ENCODE measurements around the gene LIMS1.
"Not testable (repeated sequence)": the region's sequence is repeated elsewhere in the genome, so short reads cannot be mapped to it uniquely, and the experiment has no call there.

Gene LIMS1

DNA sequence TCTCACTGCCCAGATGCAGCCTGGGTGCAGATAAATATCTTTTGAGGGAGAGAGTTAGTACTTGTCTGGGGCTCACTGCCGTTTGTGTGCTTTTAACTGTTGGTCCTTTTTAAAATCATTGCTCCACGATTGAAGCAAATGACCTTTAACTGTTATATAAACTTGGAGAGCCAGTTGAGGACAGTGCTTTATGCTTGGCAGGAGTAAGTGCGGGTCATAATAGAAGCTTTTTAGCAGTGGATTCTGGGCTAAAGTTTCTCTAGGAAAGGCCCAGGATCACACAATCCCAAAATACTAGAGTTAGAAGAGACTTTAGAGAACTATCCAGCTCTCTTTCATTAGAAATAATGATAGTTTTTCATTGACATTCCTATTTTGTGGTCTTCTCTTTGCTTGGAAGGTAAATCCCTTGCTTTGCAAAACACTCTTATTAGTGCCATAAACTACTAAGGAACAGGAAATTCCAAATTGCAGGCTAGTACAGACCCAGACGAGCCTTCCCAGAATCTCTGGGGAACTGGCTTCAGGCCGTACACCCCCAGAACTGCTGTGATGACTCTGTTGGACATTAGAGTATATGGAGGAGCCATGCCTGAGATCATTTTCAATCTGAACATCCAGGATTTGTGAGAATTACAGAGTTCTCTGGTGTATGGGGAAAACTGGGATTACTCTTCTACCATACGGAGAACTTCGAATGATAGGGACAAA is 19.1 kb downstream of the LIMS1 start:
- DNase-seq = no peak

DNA sequence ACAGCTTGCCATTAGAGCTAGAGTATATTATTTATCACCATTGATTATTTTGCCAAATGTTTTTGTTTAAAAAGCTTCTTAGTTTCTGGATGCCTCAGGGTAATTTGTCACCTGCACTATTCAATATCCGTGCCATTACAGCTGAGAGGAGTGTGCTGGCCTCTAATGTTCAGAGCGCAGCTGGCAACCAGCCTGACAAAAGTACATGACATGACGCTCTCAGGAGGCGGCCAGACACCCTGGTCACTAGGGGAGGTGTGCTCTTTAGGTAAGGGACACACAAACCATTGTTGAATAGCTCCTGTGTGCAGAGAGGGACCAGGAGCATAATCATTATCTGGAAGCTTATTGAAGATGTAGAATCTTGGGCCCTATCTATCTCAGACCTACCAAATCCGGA is 20.3 kb downstream of the LIMS1 start:
- no peak for DNase-seq

- DNase-seq = no peak
Observed at GRCh38 chr2:108555572-108555971, 21.3 kb downstream of the LIMS1 start.

GRCh38 chr2:108556581-108556980 is 22.3 kb downstream of the LIMS1 start:
- DNase-seq = not testable (repeated sequence)

DNA sequence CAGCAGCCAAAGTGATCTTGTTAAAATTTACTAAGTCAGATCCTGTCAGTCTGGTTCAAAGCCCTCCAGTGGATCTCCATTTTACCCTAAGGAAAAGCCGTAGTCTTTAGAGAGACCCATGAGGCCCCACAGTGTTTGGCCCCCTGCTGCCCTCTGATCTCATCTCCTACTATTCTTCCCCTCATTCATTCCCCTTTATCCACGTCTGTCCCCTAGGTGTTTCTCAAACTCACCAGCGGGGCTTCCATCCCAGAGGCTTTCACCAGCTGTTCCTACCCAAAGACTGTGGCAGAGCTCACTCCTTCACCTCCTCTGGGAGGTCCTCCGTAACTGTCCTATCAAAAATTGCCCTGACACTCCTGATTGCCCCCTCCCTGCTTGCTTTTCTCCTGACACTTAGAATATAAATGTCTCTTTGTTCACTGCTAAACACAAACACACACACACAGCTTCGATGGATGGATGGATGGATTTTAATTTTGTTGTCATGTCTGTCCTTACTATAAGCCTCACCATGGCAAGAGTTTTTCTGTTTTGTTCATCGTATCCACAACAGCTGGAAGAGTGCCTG is 26.1 kb downstream of the LIMS1 start:
- DNase-seq = no peak

GRCh38 chr2:108560895-108561530 is 26.7 kb downstream of the LIMS1 start:
- DNase-seq = no peak

GRCh38 chr2:108562274-108562673 is 28.0 kb downstream of the LIMS1 start:
- DNase-seq = no peak

DNA sequence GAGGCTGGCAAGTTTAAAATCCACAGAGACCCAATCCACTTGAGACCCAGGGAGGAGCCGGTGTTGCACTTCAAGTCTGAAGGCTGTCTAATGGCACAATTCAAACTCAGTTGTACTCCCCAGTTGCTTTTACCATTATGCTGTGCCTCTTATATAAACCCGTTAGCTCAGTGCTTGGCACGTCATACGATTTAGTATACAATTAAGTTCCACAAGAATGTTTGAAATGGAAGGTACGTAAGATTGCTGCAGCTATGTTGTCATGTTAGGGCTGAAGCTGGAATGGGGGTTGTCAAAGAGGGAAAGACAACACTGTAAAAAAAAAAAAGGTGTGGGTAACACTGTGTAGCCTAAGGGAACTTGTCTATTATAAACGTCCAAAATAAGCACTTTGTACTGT is 30.2 kb downstream of the LIMS1 start:
- DNase-seq = no peak

GRCh38 chr2:108565778-108566375 is 31.6 kb downstream of the LIMS1 start:
- DNase-seq = no peak

DNA sequence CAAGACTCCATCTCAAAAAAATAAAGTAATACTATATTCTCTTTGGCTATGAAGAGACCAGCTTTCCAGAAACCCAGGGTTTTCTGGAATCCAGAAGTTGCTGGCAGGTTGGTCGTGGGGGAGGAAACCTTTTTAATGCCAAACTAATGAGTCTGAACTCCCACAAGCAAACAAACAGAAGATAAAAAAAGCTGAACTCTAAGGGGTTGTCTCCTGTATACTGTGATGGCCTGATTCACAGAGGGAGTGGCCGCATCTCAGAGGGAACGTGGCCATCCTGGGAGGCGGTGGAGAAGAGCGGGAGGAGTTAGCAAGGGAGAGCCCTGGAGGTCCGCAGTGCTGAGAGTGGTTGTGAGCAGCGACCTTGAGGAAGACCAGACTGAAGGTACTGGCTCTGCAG is 36.1 kb downstream of the LIMS1 start:
- DNase-seq = no peak

DNA sequence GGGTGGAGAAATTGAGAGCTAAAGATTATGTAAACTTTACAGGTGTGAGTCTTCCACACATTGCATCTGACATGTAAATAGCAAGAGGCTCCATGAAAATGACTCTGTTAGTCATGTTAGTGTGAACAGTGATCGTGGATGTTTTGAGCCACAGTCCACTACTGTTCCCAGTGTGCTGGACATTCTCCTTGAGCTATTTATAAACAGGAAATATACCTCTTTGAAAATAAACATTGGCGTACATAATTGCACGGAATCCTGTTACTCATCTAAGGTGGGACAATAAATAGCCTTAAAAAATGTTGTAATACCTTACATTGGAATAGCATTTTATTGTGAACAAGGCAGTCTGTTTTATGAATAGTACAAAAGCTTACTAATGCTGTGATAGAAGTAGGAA is 37.0 kb downstream of the LIMS1 start:
- DNase-seq = no peak

DNA sequence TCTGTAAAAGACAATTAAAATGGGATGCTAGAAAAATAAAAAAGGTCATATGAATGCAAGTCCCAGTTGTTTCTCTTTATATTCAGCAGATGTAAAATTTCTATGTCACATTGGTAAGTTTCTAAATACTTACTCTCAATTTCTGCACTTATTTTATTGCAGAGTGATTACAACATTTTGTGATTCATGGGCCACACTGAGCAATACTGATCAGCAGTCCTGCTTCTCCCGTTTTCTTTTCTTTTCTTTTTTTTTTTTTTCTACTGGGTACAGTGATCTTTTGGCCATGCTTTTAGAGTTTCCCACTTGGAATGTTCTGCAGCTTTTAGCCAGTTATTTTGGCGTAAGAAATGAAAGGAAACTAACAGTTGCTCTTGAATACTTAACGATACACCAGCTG is 38.8 kb downstream of the LIMS1 start:
- DNase-seq = no peak

DNA sequence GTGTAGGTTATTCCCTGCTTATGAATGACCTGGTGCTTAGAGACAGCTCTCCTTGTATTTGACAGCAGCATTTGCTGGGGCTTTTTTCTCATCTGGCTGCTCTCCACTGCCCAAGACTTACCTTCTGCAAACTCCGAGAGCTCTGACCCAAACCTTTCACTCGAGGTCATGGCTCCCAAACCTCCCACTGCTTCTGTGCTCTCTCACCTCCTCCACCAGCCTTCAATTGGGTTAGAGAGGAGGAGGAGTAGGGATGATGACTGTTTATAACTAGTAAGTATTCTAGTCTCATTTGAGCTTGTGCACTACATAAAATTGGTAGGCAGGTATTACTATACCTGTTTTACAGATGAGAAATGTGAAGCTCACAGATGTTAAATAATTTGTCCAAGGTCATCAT is 40.1 kb downstream of the LIMS1 start:
- DNase-seq = no peak

DNA sequence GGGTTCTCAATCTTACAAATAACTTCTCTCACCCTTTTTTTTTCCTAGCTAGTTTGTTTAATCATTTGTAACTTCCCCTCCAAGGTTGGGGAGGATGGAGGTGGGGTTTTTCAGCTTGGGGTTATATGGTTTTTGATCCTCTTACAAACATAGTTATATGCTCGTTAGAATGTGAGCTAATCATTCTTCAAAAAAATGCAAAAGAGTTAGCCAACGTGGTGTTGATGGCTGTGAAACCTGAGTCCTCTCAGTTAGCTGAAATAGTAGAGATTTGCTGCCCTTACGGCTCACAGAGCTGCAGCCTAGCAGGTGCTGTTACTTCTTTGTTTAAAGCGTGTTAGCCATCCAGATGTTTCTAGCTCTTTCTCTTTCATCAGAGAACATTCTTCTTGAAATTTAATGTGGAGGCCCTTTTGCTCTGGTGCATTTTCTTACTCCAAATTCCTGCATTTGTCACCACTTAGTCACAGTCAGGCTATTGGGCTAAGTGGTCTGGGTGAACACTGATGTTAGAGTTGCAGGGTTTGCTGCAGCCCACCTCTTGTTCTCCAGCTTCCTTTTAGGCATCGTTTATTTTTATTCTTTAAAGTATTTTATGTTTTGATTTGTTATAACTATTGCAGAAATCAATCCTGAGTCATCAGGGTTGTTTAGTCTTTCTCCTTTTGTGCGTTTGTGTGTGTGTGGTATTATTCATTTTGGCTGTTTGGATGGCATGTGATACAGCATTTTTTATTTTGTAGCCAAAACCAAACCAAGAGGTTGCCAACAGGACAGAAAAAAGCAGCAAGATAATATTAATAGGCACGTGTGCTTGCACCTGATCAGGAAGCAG is 41.1 kb downstream of the LIMS1 start:
- DNase-seq = no peak

- DNase-seq = no peak
Observed at GRCh38 chr2:108577099-108577498, 42.8 kb downstream of the LIMS1 start.

DNA sequence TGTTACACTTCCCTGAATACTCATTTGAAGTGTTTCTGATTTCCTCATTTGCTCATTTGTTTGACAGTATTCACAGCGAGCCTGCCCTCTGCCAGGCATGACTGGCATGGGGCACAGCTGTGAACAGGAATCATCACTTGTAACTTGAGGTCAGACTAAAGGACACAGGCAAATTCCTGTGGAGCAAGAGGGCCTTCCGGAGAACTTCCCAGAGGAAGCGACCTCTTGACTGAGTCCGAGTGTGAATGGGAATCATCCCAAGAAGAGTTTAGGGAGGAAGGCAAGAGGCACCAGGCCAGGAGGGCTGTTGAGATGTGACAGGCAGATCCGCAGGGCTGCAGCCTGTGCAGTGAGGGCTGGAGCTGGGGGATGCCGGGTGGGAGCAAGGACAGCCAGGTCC is 45.4 kb downstream of the LIMS1 start:
- no peak for DNase-seq

- no peak for DNase-seq
Observed at GRCh38 chr2:108580050-108580449, 45.8 kb downstream of the LIMS1 start.

DNA sequence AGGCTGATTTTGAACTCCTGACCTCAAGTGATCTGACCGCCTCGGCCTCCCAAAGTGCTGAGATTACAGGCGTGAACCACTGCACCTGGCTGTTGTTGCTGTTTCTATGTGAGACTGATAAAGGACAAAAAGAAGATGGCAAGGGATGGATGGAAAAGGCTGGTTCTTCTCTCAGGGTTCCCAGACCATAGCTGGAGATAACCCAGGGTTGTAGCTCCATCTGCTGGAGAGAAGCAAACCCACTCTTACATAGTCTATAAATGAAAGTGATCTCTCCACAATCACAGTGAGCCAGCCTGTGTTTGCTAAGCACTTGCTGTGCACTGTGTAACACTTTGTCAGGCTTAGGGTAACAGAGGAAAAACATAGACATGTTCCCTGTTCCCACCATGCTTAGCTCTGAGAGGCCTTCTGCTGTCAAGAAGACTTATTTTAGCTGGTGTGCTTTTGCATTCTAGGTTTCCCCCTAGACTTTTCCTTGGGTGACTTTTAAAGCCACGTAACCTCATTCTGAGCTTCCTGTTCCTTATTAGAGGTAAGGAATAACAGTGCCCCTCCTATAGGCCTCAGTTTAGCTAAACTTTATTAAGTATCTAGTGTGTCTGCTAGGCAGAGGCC is 49.7 kb downstream of the LIMS1 start:
- DNase-seq = peak; percentile 35

DNA sequence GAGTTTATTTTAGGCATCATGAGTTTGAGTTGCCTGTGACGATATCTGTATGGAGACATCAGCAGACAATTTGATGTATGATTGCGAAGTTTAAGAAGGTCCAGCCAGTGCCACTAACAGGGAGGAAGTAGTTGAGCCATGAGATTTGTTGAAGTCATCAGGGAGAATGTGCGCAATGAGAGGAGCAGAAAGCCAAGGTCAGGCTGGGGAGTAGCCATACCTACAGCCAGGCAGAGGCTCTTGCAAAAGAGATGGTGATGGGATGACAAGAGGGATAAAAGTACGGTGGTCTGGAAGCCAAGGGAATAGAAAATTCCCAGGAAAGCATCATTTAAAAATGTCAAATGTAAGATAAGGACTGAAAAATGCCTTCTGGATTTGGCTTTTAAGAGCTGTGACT is 51.2 kb downstream of the LIMS1 start:
- no peak for DNase-seq

- DNase-seq = no peak
Observed at GRCh38 chr2:108586116-108586515, 51.8 kb downstream of the LIMS1 start.

DNA sequence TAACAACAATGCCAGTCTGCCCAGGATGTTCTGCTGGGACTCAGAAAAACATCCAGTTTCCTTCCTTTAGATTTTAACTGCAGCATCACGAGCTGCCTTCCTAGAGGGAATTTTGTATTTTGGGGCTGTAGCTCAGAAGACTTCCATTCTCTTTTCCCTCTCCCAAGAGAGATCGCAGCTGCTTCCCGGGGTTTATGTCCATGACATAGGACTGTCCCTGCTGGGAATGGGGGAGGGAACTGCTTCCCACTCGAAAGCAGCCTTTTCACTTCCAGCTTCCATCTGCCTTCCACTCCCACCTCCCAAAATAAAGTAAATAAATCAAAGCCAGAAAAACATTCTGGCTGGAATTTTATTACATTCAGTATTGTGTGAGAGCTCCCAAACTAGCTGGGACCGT is 52.4 kb downstream of the LIMS1 start:
- no peak for DNase-seq

GRCh38 chr2:108587621-108588020 is 53.4 kb downstream of the LIMS1 start:
- DNase-seq = no peak

All from stimulated activated naive CD4-positive, alpha-beta T cell treated with Interleukin-2 at 50 U/mL for 16 hours (primary cell).